Activated CD8-positive, alpha-beta memory T cell treated with anti-CD3 and anti-CD28 coated beads, Interleukin-2, amount 50 U/mL, for 24 hours (primary cell): ENCODE results near the gene AQP12A.

Source experiments
- DNase-seq: peaks from one replicate; pipeline ENCODE4 v3.0.0-alpha.2; 2020; ENCODE audit errors: extremely low read depth

Gene AQP12A

GRCh38 chr2:240722796-240723735 is 31.4 kb downstream of the AQP12A start:
- no peak for DNase-seq

- no peak for DNase-seq
Observed at GRCh38 chr2:240723851-240724250, 32.2 kb downstream of the AQP12A start.

- no peak for DNase-seq
Observed at GRCh38 chr2:240724431-240724830, 32.8 kb downstream of the AQP12A start.

GRCh38 chr2:240725266-240725665 is 33.6 kb downstream of the AQP12A start:
- DNase-seq: no peak

- DNase-seq: no peak
Observed at GRCh38 chr2:240725671-240726070, 34.0 kb downstream of the AQP12A start.

GRCh38 chr2:240726876-240727275 is 35.2 kb downstream of the AQP12A start:
- no peak for DNase-seq

GRCh38 chr2:240727439-240727838 is 35.8 kb downstream of the AQP12A start:
- DNase-seq: no peak

GRCh38 chr2:240727913-240728312 is 36.2 kb downstream of the AQP12A start:
- no peak for DNase-seq

GRCh38 chr2:240728361-240728760 is 36.7 kb downstream of the AQP12A start:
- DNase-seq: no peak

GRCh38 chr2:240728827-240729226 is 37.2 kb downstream of the AQP12A start:
- no peak for DNase-seq

- no peak for DNase-seq
Observed at GRCh38 chr2:240730501-240731177, 39.0 kb downstream of the AQP12A start.

GRCh38 chr2:240731178-240731545 is 39.5 kb downstream of the AQP12A start:
- DNase-seq: no peak

- no peak for DNase-seq
Observed at GRCh38 chr2:240732184-240732583, 40.5 kb downstream of the AQP12A start.

GRCh38 chr2:240732911-240733622 is 41.4 kb downstream of the AQP12A start:
- no peak for DNase-seq

GRCh38 chr2:240733803-240734495 is 42.3 kb downstream of the AQP12A start:
- no peak for DNase-seq

GRCh38 chr2:240734756-240735155 is 43.1 kb downstream of the AQP12A start:
- DNase-seq: no peak

GRCh38 chr2:240735476-240735875 is 43.8 kb downstream of the AQP12A start:
- no peak for DNase-seq

GRCh38 chr2:240736281-240737250 is 44.9 kb downstream of the AQP12A start:
- DNase-seq: no peak

GRCh38 chr2:240737512-240737911 is 45.8 kb downstream of the AQP12A start:
- no peak for DNase-seq

GRCh38 chr2:240737958-240738357 is 46.3 kb downstream of the AQP12A start:
- DNase-seq: no peak

GRCh38 chr2:240739797-240740196 is 48.1 kb downstream of the AQP12A start:
- DNase-seq: no peak
